ENCODE results near the gene EDA2R. TPM values are rescaled to one million over a fixed set of nuclear protein-coding genes. Genes with fewer than 3 reads are reported as not detected.

Gene EDA2R
- total and polyA plus RNA-seq, 2 of the 8 experiments (the other 6 are each of a cell fraction or from before 2014, with no cell fraction given) = 5.0 to 7.0 TPM

DNA sequence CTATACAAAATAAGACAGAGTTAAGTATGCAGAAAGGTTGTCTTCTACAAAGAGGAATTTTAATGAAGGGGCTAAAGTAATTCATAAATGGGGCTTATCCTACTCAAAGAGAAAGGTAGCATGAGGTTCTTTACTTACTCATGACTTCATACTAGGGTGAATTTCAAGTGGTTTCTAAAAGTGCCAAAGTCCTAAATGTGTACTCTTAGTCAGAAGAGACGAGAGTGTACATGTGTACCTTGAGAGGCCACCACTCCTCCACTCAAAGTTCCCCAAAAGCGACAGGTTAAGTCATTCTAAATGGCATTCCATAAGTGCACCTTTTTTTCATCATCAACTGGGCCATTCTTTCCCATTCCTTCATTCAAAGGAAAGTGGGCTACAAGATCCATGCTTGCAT is 21.9 kb downstream of the EDA2R start (continued):
- TF ChIP-seq, protein P1, sequence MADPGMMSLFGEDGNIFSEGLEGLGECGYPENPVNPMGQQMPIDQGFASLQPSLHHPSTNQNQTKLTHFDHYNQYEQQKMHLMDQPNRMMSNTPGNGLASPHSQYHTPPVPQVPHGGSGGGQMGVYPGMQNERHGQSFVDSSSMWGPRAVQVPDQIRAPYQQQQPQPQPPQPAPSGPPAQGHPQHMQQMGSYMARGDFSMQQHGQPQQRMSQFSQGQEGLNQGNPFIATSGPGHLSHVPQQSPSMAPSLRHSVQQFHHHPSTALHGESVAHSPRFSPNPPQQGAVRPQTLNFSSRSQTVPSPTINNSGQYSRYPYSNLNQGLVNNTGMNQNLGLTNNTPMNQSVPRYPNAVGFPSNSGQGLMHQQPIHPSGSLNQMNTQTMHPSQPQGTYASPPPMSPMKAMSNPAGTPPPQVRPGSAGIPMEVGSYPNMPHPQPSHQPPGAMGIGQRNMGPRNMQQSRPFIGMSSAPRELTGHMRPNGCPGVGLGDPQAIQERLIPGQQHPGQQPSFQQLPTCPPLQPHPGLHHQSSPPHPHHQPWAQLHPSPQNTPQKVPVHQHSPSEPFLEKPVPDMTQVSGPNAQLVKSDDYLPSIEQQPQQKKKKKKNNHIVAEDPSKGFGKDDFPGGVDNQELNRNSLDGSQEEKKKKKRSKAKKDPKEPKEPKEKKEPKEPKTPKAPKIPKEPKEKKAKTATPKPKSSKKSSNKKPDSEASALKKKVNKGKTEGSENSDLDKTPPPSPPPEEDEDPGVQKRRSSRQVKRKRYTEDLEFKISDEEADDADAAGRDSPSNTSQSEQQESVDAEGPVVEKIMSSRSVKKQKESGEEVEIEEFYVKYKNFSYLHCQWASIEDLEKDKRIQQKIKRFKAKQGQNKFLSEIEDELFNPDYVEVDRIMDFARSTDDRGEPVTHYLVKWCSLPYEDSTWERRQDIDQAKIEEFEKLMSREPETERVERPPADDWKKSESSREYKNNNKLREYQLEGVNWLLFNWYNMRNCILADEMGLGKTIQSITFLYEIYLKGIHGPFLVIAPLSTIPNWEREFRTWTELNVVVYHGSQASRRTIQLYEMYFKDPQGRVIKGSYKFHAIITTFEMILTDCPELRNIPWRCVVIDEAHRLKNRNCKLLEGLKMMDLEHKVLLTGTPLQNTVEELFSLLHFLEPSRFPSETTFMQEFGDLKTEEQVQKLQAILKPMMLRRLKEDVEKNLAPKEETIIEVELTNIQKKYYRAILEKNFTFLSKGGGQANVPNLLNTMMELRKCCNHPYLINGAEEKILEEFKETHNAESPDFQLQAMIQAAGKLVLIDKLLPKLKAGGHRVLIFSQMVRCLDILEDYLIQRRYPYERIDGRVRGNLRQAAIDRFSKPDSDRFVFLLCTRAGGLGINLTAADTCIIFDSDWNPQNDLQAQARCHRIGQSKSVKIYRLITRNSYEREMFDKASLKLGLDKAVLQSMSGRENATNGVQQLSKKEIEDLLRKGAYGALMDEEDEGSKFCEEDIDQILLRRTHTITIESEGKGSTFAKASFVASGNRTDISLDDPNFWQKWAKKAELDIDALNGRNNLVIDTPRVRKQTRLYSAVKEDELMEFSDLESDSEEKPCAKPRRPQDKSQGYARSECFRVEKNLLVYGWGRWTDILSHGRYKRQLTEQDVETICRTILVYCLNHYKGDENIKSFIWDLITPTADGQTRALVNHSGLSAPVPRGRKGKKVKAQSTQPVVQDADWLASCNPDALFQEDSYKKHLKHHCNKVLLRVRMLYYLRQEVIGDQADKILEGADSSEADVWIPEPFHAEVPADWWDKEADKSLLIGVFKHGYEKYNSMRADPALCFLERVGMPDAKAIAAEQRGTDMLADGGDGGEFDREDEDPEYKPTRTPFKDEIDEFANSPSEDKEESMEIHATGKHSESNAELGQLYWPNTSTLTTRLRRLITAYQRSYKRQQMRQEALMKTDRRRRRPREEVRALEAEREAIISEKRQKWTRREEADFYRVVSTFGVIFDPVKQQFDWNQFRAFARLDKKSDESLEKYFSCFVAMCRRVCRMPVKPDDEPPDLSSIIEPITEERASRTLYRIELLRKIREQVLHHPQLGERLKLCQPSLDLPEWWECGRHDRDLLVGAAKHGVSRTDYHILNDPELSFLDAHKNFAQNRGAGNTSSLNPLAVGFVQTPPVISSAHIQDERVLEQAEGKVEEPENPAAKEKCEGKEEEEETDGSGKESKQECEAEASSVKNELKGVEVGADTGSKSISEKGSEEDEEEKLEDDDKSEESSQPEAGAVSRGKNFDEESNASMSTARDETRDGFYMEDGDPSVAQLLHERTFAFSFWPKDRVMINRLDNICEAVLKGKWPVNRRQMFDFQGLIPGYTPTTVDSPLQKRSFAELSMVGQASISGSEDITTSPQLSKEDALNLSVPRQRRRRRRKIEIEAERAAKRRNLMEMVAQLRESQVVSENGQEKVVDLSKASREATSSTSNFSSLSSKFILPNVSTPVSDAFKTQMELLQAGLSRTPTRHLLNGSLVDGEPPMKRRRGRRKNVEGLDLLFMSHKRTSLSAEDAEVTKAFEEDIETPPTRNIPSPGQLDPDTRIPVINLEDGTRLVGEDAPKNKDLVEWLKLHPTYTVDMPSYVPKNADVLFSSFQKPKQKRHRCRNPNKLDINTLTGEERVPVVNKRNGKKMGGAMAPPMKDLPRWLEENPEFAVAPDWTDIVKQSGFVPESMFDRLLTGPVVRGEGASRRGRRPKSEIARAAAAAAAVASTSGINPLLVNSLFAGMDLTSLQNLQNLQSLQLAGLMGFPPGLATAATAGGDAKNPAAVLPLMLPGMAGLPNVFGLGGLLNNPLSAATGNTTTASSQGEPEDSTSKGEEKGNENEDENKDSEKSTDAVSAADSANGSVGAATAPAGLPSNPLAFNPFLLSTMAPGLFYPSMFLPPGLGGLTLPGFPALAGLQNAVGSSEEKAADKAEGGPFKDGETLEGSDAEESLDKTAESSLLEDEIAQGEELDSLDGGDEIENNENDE (IDR thresholded peaks at IDR 0.05; ENCODE audit: insufficient replicate concordance, low read length) = no peak
- TF ChIP-seq JUND (IDR thresholded peaks at IDR 0.05; ENCODE audit: low read length) = no peak
- no peak for TF ChIP-seq PHF8 (conservative IDR thresholded peaks at IDR 0.05; ENCODE audit: low read depth, low read length)
- no peak for TF ChIP-seq ASH2L (IDR thresholded peaks at IDR 0.05; ENCODE audit: low read length)
- TF ChIP-seq RFX5 (IDR thresholded peaks at IDR 0.05; ENCODE audit: borderline replicate concordance, low read depth, low read length) = no peak
- TF ChIP-seq HDAC6 (IDR thresholded peaks at IDR 0.05; ENCODE audit: low read depth, low read length) = no peak
- no peak for TF ChIP-seq RNF2 (IDR thresholded peaks at IDR 0.05; ENCODE audit: borderline replicate concordance, low read depth, low read length, missing control alignments, poor library complexity, severe bottlenecking)
- no peak for TF ChIP-seq SIRT6 (IDR thresholded peaks at IDR 0.05; ENCODE audit: low read length)
- no peak for TF ChIP-seq SP4 (IDR thresholded peaks at IDR 0.05; ENCODE audit: low read length)
- no peak for TF ChIP-seq RAD21 (IDR thresholded peaks at IDR 0.05 in 1 of 2, conservative IDR thresholded peaks at IDR 0.05 in 1 of 2; ENCODE audit: low read depth in 2 of 2, low read length in 2 of 2)

All from H1 (cell line).